Islet precursor cell (in vitro differentiated cells): Measurements from ENCODE around the gene CERS6.
"Not testable (repeated sequence)": the region's sequence is repeated elsewhere in the genome, so short reads cannot be mapped to it uniquely, and the experiment has no call there.

ENCODE experiments used
- DNase-seq: peaks from one replicate; pipeline ENCODE4 v3.0.0-alpha.2; 2018

Gene CERS6

GRCh38 chr2:168742258-168742932 is 286.3 kb downstream of the CERS6 start:
- no peak for DNase-seq

DNA sequence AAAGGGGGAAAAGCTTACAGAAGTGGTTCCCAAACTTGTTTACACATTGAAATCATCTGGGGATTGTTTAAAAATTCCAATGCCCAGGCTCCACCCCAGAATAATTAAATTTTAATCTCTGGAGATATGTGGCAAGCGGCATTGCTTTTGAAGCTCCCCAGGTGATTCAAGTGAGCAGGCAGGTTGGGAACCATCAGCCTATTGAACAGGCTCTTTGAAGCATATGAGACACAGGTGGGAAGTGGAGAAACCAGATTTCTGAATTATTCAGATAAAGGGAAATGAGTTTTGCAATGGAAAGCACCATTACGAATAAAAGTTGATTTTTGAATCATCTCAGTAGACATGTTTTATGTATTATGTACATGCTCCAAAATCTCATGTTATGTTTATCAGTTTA is 288.8 kb downstream of the CERS6 start:
- no peak for DNase-seq

GRCh38 chr2:168748461-168748860 is 292.4 kb downstream of the CERS6 start:
- no peak for DNase-seq

DNA sequence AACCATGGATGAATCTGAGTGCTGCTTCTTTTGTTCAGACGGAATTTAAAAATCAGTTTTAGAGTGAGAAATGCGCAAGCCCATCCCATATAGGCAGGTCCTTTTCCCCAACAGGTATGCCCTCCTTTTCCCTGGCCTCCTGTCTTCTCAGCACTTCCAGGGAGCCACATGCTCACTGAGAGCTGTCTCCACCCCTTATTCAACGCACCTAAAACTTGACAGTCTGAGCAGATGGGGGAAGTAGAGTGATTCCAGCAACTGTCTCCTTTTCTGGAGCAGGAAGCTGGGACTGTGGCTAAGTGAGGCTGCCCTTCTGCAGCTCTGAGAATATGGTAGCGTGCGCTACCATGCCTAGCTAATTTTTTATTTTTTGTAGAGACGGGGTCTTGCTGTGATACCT is 293.2 kb downstream of the CERS6 start:
- no peak for DNase-seq

- DNase-seq = no peak
Observed at GRCh38 chr2:168751104-168751740, 295.1 kb downstream of the CERS6 start.

GRCh38 chr2:168752361-168752760 is 296.3 kb downstream of the CERS6 start:
- no peak for DNase-seq

DNA sequence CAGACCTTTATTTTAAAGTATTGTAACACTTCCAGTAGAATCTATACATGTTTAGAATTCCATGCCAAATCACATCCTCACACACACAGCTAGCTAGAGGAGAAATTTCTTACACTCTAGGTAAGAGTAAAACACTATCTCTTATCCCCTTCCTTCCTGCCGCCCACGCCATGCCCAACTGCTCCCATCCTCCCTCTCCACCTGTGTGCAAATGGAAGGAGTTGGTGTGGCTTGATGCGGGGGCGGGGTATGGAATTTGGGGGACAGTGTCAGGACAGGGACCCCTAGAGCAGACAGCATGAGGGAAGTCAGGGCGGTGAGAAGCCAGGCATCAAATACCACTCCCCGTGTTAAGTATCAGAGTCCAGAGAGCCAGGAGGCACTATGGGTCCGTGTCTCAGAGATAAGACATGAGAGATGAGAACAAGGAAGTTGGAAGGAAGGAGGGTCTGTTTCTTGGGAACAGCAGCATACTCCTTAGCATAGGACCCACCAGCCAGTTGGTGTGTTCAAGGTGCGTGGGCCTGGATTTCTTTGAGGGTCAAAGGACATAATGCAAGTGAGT is 297.8 kb downstream of the CERS6 start:
- DNase-seq = no peak

GRCh38 chr2:168757223-168757622 is 301.2 kb downstream of the CERS6 start:
- DNase-seq = no peak

DNA sequence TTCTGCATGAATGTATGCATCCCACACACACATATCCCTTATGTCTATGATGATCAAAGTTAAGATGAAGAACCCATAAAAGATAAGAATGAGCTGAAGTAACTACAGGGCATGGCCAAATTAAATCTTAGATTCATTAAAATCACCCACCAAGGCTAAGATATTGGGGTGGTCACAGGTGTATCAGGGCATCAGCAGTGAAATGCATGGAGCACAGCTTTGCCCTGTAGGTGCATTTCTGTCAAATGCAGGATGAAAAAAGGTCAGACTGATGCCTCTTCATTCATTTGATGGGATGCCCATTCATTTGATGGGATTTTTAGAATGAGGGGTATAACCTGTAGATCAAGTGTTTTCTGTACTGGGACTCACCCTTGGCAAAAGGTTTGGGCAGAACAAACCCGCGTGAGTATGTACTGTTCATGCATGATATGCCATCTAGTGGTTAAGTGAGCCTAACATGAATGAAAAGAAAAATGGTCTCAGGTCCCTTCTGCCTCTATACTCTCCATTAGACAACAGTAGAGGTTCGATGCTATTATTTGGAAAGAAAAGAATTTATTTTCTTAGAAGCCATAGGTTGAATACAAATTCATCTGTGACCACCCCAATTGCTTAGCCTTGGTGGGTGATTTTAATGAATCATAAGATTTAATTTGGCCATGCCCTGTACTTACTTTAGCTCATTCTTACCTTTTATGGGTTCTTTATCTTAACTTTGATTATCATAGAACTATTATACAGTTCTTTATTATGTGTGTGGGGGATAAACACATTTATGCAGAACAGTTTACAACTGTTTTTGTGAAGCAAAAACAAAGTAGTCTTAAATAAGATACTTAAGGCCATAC is 303.1 kb downstream of the CERS6 start:
- no peak for DNase-seq

DNA sequence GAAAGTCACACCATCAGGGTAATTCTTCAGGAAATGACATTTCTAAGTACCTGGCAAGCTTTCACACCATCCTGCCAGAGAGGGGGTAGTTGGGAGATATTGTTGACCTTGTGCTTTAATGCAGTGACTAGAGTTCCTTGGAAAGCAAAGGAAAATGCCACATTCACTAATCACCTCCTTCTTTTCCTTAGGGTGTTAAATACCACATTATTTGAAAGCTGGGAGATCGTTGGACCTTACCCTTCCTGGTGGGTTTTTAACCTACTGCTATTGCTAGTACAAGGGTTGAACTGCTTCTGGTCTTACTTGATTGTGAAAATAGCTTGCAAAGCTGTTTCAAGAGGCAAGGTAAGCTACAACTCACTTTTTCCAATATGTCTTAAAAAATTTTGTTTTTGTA is 309.3 kb downstream of the CERS6 start:
- no peak for DNase-seq

GRCh38 chr2:168766600-168766999 is 310.5 kb downstream of the CERS6 start:
- DNase-seq = peak; percentile 88

DNA sequence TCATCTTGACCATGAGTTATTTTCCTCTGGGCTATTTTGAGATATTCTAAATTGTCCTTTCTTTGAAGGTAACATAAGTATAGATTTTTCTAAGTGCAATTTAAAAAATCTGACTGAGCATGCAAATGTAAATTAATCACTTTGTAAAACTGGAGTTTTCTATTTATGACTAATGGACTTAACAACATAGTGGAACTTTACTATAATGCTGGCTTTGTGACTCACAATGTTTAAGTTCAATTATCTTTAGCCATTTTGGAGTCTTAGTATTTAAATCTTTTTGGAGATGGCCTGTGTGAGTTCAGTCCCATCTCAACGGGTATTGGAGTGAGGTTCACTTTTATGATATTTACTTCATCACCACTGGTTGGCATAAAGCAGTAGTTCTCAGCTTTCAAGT is 311.2 kb downstream of the CERS6 start:
- DNase-seq = no peak

DNA sequence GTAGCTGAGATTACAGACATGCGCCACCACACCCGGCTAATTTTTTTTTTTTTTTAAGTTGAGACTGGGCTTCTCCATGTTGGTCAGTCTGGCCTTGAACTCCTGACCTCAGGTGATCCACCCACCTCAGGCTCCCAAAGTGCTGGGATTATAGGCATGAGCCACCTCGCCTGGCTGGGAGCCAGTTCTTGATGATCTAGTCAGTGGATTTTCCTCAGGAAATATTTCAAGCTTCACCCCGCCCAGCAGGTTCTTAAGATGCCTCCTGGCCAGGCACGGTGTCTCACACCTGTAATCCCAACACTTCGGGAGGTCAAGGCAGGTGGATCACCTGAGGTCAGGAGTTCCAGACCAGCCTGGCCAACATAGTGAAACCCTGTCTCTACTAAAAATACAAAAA is 312.3 kb downstream of the CERS6 start:
- DNase-seq = not testable (repeated sequence)

DNA sequence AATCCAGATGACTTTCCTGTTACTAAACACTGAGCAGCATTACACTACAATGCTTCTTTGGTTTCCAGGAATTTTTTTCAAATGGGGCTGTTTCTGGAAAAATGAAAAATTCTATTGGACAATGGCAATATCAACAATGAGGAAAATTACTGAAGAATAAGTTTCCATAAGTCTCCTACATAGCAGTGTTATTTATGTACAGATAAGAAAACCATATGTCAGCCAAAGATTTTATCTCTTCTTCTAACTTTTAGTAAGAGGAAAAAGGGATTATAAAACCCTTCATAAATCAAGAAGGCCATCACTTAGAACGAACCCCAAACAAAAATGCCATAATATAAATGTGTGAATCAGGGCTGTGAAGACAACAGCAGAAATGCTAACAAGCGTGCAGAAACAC is 314.7 kb downstream of the CERS6 start:
- no peak for DNase-seq

- DNase-seq = no peak
Observed at GRCh38 chr2:168772704-168773103, 316.6 kb downstream of the CERS6 start.

DNA sequence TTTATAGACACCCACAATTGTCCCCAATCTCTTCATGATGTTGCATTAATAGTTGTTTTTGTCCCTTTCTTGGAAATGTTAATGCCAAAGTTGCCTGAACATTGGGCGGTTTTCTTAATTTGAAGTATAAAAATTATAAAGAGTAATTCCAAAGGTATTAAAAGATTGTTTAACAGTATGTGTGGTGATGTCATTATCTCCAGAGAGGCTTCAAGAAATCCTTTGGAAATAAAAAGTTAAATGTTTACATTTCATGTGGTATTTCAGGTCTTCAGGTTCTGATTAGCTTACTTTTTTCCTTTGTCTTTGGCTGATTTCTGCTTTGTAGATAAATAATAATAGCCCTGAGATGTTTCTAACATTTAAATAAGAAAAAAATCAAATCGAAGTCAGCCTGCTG is 317.1 kb downstream of the CERS6 start:
- no peak for DNase-seq

DNA sequence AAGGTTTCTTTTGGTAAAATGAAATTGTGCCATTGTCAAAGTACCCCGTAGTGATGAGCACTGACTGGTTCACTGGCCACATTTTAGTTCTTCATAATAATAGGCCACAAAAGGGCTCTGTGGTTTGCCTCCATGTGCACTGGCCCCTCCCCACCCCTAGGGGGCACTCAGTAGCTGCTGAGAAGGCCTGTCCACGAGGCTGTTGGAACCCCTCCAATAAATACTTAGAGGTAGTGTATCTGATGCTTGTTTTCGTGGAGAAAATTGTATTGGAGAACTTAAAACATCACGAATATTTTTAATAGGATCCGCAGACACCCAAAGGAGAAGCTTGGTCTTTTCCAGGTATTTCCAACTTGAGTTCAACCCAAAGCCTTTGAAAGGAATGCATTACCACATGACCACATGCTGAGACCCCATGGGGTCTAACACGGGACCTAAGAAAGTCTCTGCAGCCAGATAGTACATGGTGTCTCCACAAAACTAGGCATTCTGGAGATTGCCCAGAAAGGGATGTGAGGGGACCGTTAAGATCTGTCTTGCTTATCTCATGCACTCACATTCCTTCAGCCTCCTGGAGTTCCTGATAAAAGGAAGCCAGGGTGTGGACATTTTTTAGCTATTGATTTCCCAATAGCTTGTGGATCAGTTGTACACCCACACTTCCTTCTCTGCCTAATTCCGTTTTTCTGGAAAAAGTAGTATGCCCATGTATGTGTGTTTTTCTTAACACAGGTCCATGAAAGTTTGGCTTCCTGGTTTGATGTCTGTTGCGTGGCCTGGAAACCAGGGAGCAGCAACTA is 317.8 kb downstream of the CERS6 start:
- DNase-seq = peak; percentile 66

DNA sequence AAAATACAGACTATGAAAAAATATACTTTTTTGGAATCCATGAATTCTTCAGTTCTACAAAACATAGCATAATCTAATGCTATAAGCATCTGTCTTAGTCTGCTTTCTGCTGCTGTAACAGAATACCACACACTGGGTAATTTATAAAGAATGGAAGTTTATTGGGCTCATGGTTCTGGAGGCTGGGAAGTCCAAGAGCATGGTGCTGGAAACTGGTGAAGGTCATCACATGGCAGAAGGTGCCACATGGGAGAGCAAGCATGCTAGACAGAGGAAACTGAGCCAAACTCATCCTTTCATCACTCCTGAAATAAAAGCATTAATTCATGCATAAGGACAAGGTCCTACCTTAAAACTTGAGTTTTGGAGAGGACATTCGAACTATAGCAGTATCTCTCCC is 319.8 kb downstream of the CERS6 start:
- DNase-seq = no peak

DNA sequence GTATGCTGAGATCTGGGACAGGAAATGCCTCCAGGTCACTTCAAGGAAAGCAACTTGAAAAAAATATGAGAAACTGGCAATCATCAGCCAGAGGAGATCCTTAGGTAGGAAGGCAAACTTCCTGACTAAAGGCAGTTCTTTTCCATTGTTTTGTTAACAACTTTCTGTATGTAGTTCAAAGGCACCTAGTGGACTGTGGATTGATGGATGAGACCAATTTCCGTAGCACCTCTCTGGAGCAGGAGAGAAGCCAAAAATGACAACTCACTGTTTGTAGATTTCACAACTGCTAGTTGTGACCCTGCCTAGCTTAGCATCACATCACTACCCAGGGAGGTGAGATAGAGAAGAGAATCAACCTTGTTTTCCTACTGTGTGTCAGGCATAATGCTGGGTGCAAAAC is 324.6 kb downstream of the CERS6 start:
- DNase-seq = no peak

DNA sequence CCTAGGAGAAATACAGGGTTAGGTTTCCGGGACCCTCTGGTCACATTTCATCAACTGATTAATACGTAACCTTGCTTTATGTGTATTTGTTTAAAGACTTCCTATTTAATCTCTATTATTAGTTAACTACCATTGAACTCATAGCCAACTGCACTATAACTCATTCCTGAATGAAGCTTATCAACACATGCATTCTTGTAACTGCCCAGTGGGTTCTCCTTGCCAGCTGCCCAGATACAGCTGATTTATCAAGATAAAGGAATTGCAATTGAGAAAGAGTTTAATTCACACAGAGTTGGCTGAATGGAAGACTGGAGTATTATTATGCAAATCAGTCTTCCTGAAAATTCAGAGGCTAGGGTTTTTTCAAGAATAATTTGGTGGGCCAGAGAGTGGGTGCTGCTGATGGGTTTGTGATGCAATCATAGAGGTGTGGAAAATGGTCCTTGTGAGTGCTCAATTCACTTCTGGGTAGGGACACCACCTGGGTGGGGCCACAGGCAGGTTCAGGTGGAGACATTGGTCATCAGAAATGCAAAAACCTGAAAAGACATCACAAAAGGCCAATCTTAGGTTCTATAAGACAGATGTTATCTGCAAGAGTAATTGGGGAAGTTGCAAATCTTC is 325.2 kb downstream of the CERS6 start:
- no peak for DNase-seq

- DNase-seq = no peak
Observed at GRCh38 chr2:168782271-168782670, 326.2 kb downstream of the CERS6 start.

GRCh38 chr2:168784993-168785392 is 328.9 kb downstream of the CERS6 start:
- no peak for DNase-seq
